GM19468 (cell line): ENCODE results near the gene WDR18.

ENCODE experiments used
- ATAC-seq: cut with Tn5 transposase; IDR thresholded peaks from one replicate; pipeline ENCODE4 v1.9.1; 2021; ENCODE audit warnings: mild to moderate bottlenecking, moderate library complexity, moderate number of reproducible peaks; ENCODE audit not compliant: unreplicated experiment; ENCODE audit errors: extremely low read depth

Gene WDR18

DNA sequence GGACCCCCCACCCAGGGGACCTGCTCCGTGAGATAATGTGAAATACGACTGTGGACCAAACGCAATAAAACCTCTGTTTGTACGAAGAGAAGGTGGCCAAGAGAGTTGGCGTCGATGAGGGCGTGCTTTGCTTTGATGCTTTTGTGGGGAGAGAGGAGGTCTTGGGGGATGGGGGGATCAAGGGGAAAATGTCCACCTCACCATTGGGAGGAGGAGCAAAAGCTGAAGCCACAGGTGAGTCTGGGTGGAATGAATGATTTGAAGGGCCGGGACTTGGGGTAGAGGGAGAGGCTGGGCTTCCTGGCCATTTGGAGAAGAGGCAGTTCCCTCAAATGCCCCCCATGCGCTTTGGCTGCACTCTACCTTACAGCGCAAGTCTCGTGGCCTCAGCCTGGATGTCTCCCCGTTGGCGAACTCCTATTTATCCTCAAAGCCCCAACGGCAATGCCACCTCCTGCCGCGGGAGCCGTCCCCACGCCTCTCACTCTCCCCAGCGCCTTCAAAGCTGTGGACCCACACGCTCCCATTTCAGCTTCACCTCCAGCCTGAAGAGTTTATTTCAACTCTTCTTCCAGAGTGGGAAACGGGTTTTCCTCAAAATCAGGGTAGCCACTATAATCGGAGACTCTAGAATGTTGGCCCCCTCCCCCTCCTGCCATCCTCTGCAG, 55.0 kb downstream of the WDR18 start:
- no peak for ATAC-seq

DNA sequence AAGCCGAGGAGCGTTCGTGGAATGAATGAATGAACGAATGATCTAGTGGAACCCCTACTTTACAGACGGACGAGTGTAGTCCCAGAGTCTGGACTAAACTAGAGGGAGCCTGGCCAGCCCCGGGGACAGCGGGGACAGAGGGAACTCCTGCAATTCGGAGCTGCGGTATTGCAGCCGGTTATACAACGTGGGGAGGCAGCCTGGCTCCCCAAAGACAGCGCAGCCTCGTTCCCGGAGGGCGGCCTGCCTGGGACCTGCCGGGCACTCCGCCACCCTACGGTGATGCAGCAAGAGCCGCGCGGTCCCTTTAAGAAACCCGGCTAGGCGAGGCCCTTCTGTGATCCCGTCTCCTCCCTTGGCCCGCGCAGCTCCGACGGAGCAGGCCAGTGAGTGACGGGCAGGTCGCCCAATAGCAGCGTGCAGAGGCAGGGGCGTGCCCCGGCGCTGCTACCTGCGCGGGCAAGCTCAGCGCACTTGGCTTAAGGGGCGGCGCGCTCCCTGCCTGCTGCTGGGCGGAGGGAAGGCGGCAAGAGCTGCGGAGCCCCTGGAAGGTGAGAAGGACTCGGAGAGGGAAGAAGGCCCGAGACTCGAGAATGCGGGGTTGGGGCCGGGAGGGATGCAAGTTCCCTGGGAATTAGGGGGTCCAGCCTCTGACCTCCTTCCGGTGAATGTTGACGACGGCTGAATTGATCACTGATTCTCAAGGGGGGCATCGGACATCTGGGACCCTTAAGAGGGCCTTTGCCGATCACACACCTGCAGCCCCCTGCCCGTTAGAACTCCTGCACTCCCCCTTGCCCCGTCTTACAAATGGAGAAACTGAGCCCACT, 55.7 kb downstream of the WDR18 start, which contains the start of gene ABCA7:
ABCA7 (plus strand) TSS at position 462 of the 830 bp plus-strand sequence. CDS start 1,255 bp downstream, outside the sequence.
- peak; percentile 65 for ATAC-seq

DNA sequence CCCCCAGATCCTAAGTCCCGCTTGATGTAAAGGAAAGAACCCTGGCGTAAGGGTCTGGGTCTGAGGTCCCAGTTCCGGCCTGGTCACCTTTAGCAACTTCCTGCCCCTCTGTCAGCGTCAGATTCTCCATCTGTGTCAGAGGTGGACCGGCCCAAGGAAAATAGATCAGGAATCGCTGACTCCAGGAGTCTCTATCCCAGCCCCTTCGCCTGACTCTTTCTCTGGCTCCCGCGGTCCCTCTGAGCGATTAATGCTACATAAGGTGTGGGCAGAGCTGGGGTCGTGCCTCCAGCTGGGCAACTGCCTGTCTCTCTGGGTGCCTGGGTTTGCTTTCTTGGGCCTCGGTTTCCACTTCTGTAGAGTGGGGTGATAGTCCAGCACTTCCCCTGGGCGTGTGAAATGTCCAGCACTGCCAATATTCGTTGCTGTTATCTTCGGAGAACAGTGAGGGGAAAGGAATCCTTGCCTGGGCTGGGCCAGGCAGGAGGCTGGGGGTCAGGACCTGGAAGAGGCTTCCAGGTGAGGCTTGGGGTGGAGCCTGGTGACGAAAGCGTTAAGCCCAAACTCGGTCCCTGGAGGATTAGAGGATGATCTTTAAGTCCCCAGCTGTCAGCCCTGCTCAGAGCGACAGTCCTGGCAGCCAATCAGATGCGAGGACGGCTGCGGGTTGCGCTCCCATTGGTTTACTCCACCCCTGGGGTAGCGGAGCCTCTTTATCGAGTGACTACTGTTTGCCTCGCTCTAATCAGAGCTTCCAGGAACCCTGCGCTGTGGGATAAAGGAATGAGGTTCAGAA, 56.5 kb downstream of the WDR18 start:
- ATAC-seq, result no peak

DNA sequence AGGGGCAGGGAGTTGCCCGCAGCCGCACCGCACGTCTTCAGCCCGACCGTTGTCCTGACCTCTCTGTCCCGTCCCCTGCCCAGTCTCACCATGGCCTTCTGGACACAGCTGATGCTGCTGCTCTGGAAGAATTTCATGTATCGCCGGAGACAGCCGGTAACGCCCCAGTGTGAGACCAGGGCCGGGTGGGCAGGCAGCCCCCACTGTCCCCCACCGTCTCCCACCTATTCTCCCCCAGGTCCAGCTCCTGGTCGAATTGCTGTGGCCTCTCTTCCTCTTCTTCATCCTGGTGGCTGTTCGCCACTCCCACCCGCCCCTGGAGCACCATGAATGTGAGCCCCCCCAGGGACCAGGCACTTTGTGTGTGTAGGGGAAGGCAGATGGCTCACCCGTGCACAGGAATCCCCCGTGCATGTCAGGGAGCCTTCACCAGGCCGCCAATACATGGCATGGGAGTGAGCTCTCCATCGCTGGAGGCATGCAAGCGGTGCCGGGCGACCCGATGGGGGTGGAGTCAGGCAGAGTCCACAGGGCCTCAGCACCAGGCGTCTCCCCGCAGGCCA, 57.2 kb downstream of the WDR18 start:
- no peak for ATAC-seq

DNA sequence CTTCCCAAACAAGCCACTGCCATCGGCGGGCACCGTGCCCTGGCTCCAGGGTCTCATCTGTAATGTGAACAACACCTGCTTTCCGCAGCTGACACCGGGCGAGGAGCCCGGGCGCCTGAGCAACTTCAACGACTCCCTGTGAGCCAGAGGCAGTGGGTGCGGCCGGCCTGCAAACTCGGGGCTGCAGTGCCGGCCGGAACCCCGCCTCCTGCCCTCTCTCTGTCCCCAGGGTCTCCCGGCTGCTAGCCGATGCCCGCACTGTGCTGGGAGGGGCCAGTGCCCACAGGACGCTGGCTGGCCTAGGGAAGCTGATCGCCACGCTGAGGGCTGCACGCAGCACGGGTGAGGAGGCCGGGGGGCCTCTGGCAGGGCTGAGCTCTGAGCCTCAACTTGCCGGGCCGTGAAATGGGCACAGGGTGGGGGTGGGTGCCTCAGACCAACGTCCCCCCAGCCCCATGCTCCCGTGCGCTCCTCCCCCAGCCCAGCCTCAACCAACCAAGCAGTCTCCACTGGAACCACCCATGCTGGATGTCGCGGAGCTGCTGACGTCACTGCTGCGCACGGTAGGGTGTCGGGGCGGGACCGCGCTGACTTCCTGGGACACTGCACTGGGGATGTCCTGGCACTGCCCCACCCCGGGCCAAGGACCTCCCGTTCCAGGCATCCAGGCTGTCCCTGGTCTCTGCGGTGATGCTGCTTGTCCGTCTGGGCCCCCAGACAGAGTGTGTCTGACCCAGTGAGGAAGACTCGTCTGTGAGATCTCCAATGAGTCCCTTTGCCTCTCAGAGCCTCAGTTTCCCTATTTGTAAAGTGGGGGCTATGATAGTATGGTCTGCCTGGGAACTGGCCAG, 57.9 kb downstream of the WDR18 start:
- no peak for ATAC-seq

DNA sequence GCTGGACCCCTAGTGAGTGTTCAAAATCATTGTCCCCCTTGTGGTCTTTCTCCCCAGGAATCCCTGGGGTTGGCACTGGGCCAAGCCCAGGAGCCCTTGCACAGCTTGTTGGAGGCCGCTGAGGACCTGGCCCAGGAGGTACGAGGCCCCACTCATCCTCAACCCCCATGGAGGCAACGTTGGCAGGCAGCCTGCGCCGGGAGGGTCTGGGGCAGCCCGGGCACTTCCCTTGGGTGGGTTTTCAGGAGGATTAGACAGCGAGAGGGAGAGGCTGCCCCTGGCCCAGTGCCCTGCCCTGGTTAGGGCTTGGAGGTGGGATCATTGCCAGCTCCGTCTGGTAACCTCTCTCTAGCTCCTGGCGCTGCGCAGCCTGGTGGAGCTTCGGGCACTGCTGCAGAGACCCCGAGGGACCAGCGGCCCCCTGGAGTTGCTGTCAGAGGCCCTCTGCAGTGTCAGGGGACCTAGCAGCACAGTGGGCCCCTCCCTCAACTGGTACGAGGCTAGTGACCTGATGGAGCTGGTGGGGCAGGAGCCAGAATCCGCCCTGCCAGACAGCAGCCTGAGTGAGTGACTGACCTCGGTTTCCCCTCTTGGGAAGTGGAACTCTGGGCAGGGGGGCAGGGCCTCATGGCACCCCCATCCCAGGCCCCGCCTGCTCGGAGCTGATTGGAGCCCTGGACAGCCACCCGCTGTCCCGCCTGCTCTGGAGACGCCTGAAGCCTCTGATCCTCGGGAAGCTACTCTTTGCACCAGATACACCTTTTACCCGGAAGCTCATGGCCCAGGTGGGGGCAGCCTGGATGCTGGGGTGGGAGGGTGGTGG, 58.8 kb downstream of the WDR18 start:
- ATAC-seq, result no peak
